ENCODE data around the gene ZSWIM6. TPM values are rescaled to one million over a fixed set of nuclear protein-coding genes. Genes with fewer than 3 reads are reported as not detected.

ZSWIM6 gene
- total RNA-seq, 1 donor from 2014 or later: 50.2 TPM

- Mint-ChIP-seq H3K4me1 (ENCODE audit: low read depth, unreplicated experiment) (no peaks in the 10 kb centered on the region), H3K27ac (ENCODE audit: unreplicated experiment) (no peak overlapping the region), H3K9me3 (ENCODE audit: unreplicated experiment) (peaks cover 3% of the 10 kb centered on the region), H3K27me3 (ENCODE audit: unreplicated experiment) (peaks cover 1% of the 10 kb centered on the region), H3K4me3 (ENCODE audit: unreplicated experiment) (no peak overlapping the region), H3K36me3 (ENCODE audit: unreplicated experiment) (peaks cover 4% of the 10 kb centered on the region)
- TF ChIP-seq CTCF (IDR thresholded peaks at IDR 0.05; ENCODE audit: partially characterized antibody, unreplicated experiment): no peak
- DNase-seq: no peak
These were observed 217.5 kb downstream of the ZSWIM6 start for GRCh38 chr5:61549530-61549929.

- peaks cover 12% of the 10 kb centered on the region for H3K36me3 Mint-ChIP-seq (ENCODE audit: unreplicated experiment)
- DNase-seq: no peak
- TF ChIP-seq CTCF (IDR thresholded peaks at IDR 0.05; ENCODE audit: partially characterized antibody, unreplicated experiment): no peak
- no peak overlapping the region for H3K4me3 Mint-ChIP-seq (ENCODE audit: unreplicated experiment)
- H3K4me1 Mint-ChIP-seq (ENCODE audit: low read depth, unreplicated experiment): no peaks in the 10 kb centered on the region
- no peaks in the 10 kb centered on the region for H3K27me3 Mint-ChIP-seq (ENCODE audit: unreplicated experiment)
- H3K27ac Mint-ChIP-seq (ENCODE audit: unreplicated experiment): no peak overlapping the region
- H3K9me3 Mint-ChIP-seq (ENCODE audit: unreplicated experiment): peaks cover 4% of the 10 kb centered on the region
These were observed 219.7 kb downstream of the ZSWIM6 start for GRCh38 chr5:61551637-61552313.

GRCh38 chr5:61559146-61559545 is 227.1 kb downstream of the ZSWIM6 start:
- no peak overlapping the region for H3K4me3 Mint-ChIP-seq (ENCODE audit: unreplicated experiment)
- no peak for DNase-seq
- H3K27me3 Mint-ChIP-seq (ENCODE audit: unreplicated experiment): no peaks in the 10 kb centered on the region
- H3K27ac Mint-ChIP-seq (ENCODE audit: unreplicated experiment): no peak overlapping the region
- H3K9me3 Mint-ChIP-seq (ENCODE audit: unreplicated experiment): peaks cover 1% of the 10 kb centered on the region
- TF ChIP-seq CTCF (IDR thresholded peaks at IDR 0.05; ENCODE audit: partially characterized antibody, unreplicated experiment): no peak
- H3K4me1 Mint-ChIP-seq (ENCODE audit: low read depth, unreplicated experiment): no peaks in the 10 kb centered on the region
- peaks cover 8% of the 10 kb centered on the region for H3K36me3 Mint-ChIP-seq (ENCODE audit: unreplicated experiment)

GRCh38 chr5:61559722-61560121 is 227.7 kb downstream of the ZSWIM6 start:
- H3K27me3 Mint-ChIP-seq (ENCODE audit: unreplicated experiment): no peaks in the 10 kb centered on the region
- H3K36me3 Mint-ChIP-seq (ENCODE audit: unreplicated experiment): peaks cover 8% of the 10 kb centered on the region
- no peak for TF ChIP-seq CTCF (IDR thresholded peaks at IDR 0.05; ENCODE audit: partially characterized antibody, unreplicated experiment)
- H3K27ac Mint-ChIP-seq (ENCODE audit: unreplicated experiment): no peak overlapping the region
- peaks cover 1% of the 10 kb centered on the region for H3K9me3 Mint-ChIP-seq (ENCODE audit: unreplicated experiment)
- DNase-seq: no peak
- no peaks in the 10 kb centered on the region for H3K4me1 Mint-ChIP-seq (ENCODE audit: low read depth, unreplicated experiment)
- H3K4me3 Mint-ChIP-seq (ENCODE audit: unreplicated experiment): no peak overlapping the region

GRCh38 chr5:61563401-61563800 is 231.3 kb downstream of the ZSWIM6 start:
- Mint-ChIP-seq H3K4me1 (ENCODE audit: low read depth, unreplicated experiment) (no peaks in the 10 kb centered on the region), H3K4me3 (ENCODE audit: unreplicated experiment) (no peak overlapping the region), H3K27ac (ENCODE audit: unreplicated experiment) (no peak overlapping the region), H3K36me3 (ENCODE audit: unreplicated experiment) (peaks cover 5% of the 10 kb centered on the region), H3K27me3 (ENCODE audit: unreplicated experiment) (peaks cover 2% of the 10 kb centered on the region), H3K9me3 (ENCODE audit: unreplicated experiment) (peaks cover 2% of the 10 kb centered on the region)
- DNase-seq: no peak
- no peak for TF ChIP-seq CTCF (IDR thresholded peaks at IDR 0.05; ENCODE audit: partially characterized antibody, unreplicated experiment)

All from glutamatergic neuron (in vitro differentiated cells).